GM23338 (cell line): ENCODE measurements around the gene PLA2G4B. TPM values are rescaled to one million over a fixed set of nuclear protein-coding genes. Genes with fewer than 3 reads are reported as not detected.

Experiments
- ATAC-seq: fragments of 200-7000 bp; cut with Tn5 transposase; 3 replicates; pipeline ENCODE4 v1.9.1; 2020
- DNase-seq: peaks from one replicate; pipeline ENCODE4 v3.0.0-alpha.2; 2015; ENCODE audit warnings: low spot score
- H2AFZ ChIP-seq: fragments of 200-600 bp; sonication (generic); 2 replicates; pipeline ENCODE4 v1.8.0; 2016; ENCODE audit warnings: antibody characterized with exemption, mild to moderate bottlenecking, moderate library complexity
- H3F3A ChIP-seq: fragments of 200-600 bp; sonication (generic); replicated peaks from 2 replicates; pipeline ENCODE4 v1.8.0; 2017; ENCODE audit warnings: antibody characterized with exemption, mixed run types, low read depth
- H3K27ac ChIP-seq: fragments of 200-600 bp; sonication (generic); 2 replicates; pipeline ENCODE4 v1.6.1; 2016; ENCODE audit warnings: low read depth
- H3K27me3 ChIP-seq: fragments of 200-600 bp; sonication (generic); 2 replicates; pipeline ENCODE4 v1.8.0; 2016; ENCODE audit warnings: mild to moderate bottlenecking, mixed run types, moderate library complexity; ENCODE audit not compliant: insufficient read depth
- H3K36me3 ChIP-seq: fragments of 200-600 bp; sonication (generic); 2 replicates; pipeline ENCODE4 v1.8.0; 2016; ENCODE audit warnings: mild to moderate bottlenecking; ENCODE audit not compliant: insufficient read depth
- H3K4me1 ChIP-seq: fragments of 200-600 bp; sonication (generic); 2 replicates; pipeline ENCODE4 v1.8.0; 2016; ENCODE audit warnings: mild to moderate bottlenecking, moderate library complexity; ENCODE audit not compliant: insufficient read depth
- H3K4me2 ChIP-seq: fragments of 200-600 bp; sonication (generic); 2 replicates; pipeline ENCODE4 v1.7.1; 2017; ENCODE audit warnings: mixed run types
- H3K4me3 ChIP-seq: fragments of 200-600 bp; sonication (generic); 2 replicates; pipeline ENCODE4 v1.6.1; 2016; ENCODE audit warnings: mixed run types
- H3K79me2 ChIP-seq: fragments of 200-600 bp; sonication (generic); replicated peaks from 2 replicates; pipeline ENCODE4 v1.8.0; 2017; ENCODE audit warnings: mild to moderate bottlenecking; ENCODE audit not compliant: insufficient read depth
- H3K9me2 ChIP-seq: fragments of 200-600 bp; sonication (generic); 2 replicates; pipeline ENCODE4 v1.8.0; 2017; ENCODE audit not compliant: insufficient read depth
- H4K20me1 ChIP-seq: fragments of 200-600 bp; sonication (generic); replicated peaks from 2 replicates; pipeline ENCODE4 v1.8.0; 2017; ENCODE audit warnings: mild to moderate bottlenecking; ENCODE audit not compliant: insufficient read depth
- H3K27ac Mint-ChIP-seq: 2 replicates; pipeline ENCODE4 v1.8.0; 2020; ENCODE audit warnings: inconsistent platforms, mild to moderate bottlenecking, moderate library complexity, mixed read lengths
- H3K27me3 Mint-ChIP-seq: 3 replicates; pipeline ENCODE4 v1.8.0; 2022; ENCODE audit warnings: low read depth, mild to moderate bottlenecking, moderate library complexity, mixed read lengths, inconsistent platforms; ENCODE audit not compliant: insufficient read depth, poor library complexity
- H3K36me3 Mint-ChIP-seq: 3 replicates; pipeline ENCODE4 v1.8.0; 2021; ENCODE audit warnings: low read depth, mild to moderate bottlenecking, inconsistent platforms, moderate library complexity, mixed read lengths
- H3K4me1 Mint-ChIP-seq: 3 replicates; pipeline ENCODE4 v1.8.0; 2020; ENCODE audit warnings: mild to moderate bottlenecking, inconsistent platforms, mixed read lengths
- H3K4me3 Mint-ChIP-seq: 3 replicates; pipeline ENCODE4 v1.8.0; 2021; ENCODE audit warnings: moderate library complexity, mild to moderate bottlenecking, inconsistent platforms, mixed read lengths
- H3K9me3 Mint-ChIP-seq: 3 replicates; pipeline ENCODE4 v1.8.0; 2020; ENCODE audit warnings: moderate library complexity, mild to moderate bottlenecking, inconsistent platforms, mixed read lengths
- CREB1 ChIP-seq: fragments of 250-450 bp; sonication (Bioruptor Pico); IDR thresholded peaks from 2 replicates; pipeline ENCODE4 v1.5.0; 2020; ENCODE audit warnings: low read depth, mild to moderate bottlenecking, moderate library complexity
- EZH2phosphoT487 ChIP-seq: fragments of 200-600 bp; sonication (generic); IDR thresholded peaks from one replicate; pipeline ENCODE4 v1.8.1; 2018; ENCODE audit warnings: antibody characterized with exemption; ENCODE audit not compliant: unreplicated experiment
- POLR2AphosphoS5 ChIP-seq: IDR thresholded peaks from 2 replicates; pipeline ENCODE4 v1.6.1; 2016; ENCODE audit warnings: antibody characterized with exemption, low read depth
- STAT1 ChIP-seq: IDR thresholded peaks from one replicate; pipeline ENCODE4 v1.6.1; 2016; ENCODE audit warnings: antibody characterized with exemption; ENCODE audit not compliant: unreplicated experiment
- polyA plus RNA-seq: library from polyadenylated mRNA; unstranded; fragments of >200 nt; fragmentation: Nextera tagmentation; extraction: Ambion mirVana; gene quantifications from 2 replicates; pipeline ENCODE4 v1.2.1, GENCODE V29; 2016
- total RNA-seq: library from RNA; depleted of rRNA; stranded (reverse); fragments of >200 nt; shearing (Covaris generic); gene quantifications from 2 replicates; pipeline ENCODE4 v1.2.3, GENCODE V29; 2014
- TF ChIP-seq, protein P1 (sequence below), 2 experiments: fragments of 200-600 bp in 1 of 2; sonication (generic) in 1 of 2; conservative IDR thresholded peaks; 2 replicates each; pipeline versions ENCODE4 v1.5.1 to v1.6.1; 2016 to 2017; ENCODE audit warnings: antibody characterized with exemption in 2 of 2, low read depth in 2 of 2, mild to moderate bottlenecking in 2 of 2, moderate library complexity in 1 of 2
- TF ChIP-seq, protein P2 (sequence below): IDR thresholded peaks from 2 replicates; pipeline ENCODE4 v1.6.1; 2016; ENCODE audit warnings: antibody characterized with exemption

Gene PLA2G4B
- total and polyA plus RNA-seq, 2 experiments from 2014 or later, result 4.4 to 9.6 TPM

DNA sequence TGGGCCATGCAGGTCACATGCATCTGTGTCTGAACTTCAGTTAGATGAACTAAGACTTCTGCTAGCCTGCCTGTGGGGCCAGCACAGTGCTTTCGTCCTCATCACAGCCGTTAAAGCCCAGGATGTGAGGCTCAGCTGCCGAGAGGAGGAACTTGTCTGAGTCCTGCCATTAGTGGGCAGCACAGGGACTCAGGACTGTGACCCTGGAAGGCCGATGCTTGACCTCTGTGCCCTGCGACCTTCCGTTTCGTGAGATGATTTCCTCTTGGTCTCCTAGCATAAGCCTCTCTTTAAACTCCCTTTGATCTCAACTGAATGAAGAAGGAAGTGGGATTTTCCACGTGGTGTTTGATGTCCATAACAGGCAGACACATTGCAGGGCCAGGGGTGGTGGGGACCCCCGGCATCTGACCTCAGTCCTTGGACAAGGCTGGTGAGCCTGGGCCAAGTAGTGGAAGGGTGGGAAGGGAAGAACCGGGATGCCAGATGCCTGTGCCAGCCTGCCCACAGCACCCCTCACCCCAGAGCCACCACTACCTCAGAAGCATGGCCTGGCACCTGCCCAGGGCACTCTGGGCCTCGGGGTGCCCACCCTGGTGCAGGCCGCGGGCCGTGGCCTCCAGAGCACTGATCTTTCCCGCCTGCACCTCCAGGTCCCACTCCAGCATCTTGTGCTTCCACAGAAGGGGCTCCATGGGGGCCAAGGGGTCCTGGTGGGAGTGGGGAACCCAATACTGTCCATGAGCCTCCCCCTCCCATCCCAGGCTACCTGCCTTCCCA, 21.6 kb downstream of the PLA2G4B start:
- Histone ChIP-seq H3K4me2 (no peak overlapping the region), H3K27me3 (no peaks in the 10 kb centered on the region), H3K27ac (no peak overlapping the region), H3K4me3 (no peak overlapping the region), H3K79me2 (no peaks in the 10 kb centered on the region), H3K9me2 (no peaks in the 10 kb centered on the region), H4K20me1 (no peaks in the 10 kb centered on the region), H3K36me3 (no peaks in the 10 kb centered on the region), H3K4me1 (no peaks in the 10 kb centered on the region), H2AFZ (no peak overlapping the region; the same call in 1 of the 2 replicates), H3F3A (no peaks in the 10 kb centered on the region)
- no peak for ATAC-seq
- no peak overlapping the region for H3K27ac Mint-ChIP-seq
- peaks cover 20% of the 10 kb centered on the region for H3K4me1 Mint-ChIP-seq
- H3K27me3 Mint-ChIP-seq, result peaks cover 6% of the 10 kb centered on the region
- DNase-seq, result no peak
- no peaks in the 10 kb centered on the region for H3K36me3 Mint-ChIP-seq
- H3K4me3 Mint-ChIP-seq, result no peak overlapping the region
- H3K9me3 Mint-ChIP-seq, result no peaks in the 10 kb centered on the region
- TF ChIP-seq, protein P1, sequence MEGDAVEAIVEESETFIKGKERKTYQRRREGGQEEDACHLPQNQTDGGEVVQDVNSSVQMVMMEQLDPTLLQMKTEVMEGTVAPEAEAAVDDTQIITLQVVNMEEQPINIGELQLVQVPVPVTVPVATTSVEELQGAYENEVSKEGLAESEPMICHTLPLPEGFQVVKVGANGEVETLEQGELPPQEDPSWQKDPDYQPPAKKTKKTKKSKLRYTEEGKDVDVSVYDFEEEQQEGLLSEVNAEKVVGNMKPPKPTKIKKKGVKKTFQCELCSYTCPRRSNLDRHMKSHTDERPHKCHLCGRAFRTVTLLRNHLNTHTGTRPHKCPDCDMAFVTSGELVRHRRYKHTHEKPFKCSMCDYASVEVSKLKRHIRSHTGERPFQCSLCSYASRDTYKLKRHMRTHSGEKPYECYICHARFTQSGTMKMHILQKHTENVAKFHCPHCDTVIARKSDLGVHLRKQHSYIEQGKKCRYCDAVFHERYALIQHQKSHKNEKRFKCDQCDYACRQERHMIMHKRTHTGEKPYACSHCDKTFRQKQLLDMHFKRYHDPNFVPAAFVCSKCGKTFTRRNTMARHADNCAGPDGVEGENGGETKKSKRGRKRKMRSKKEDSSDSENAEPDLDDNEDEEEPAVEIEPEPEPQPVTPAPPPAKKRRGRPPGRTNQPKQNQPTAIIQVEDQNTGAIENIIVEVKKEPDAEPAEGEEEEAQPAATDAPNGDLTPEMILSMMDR (conservative IDR thresholded peaks at IDR 0.05; ENCODE audit: low read depth in 2 of 2), result peak; percentile 19 to 48; a peak in 3 of 4 replicates
- TF ChIP-seq, protein P2, sequence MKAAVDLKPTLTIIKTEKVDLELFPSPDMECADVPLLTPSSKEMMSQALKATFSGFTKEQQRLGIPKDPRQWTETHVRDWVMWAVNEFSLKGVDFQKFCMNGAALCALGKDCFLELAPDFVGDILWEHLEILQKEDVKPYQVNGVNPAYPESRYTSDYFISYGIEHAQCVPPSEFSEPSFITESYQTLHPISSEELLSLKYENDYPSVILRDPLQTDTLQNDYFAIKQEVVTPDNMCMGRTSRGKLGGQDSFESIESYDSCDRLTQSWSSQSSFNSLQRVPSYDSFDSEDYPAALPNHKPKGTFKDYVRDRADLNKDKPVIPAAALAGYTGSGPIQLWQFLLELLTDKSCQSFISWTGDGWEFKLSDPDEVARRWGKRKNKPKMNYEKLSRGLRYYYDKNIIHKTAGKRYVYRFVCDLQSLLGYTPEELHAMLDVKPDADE, result no peak

DNA sequence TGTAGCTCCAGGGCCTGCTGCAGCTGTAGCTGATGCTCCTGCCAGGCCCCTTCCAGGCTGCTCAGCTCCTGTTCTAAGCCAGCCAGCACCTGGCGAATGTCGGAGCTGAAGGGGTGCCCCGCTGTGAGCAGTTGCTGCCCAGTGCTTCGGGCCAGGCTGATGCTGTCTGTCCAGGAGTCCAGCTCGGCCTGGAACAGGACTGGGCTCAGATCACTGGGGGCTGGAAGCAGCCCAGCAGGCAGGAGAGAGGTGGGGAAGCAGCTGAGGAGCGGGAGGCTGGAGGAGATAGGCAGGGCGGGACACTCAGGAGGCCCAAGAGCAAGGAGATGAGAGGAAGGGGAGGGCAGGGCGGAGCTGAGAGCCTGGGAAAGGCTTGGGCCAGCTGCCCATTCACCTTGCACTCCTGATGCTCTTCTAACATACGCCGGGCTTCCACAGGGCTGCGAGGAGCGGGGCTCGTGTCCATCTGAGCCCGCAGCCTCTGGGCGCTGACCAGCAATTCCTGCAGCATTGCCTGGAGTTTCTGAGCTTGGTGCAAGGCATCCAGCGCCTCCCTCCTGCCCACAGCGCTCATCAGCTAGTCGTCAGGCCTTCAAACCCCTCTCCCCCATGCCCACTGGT, 23.2 kb downstream of the PLA2G4B start:
- H3K4me1 ChIP-seq, result no peaks in the 10 kb centered on the region
- H4K20me1 ChIP-seq, result no peaks in the 10 kb centered on the region
- ATAC-seq, result no peak
- no peaks in the 10 kb centered on the region for H3K36me3 ChIP-seq
- H3K4me3 ChIP-seq, result no peak overlapping the region
- H3F3A ChIP-seq, result no peaks in the 10 kb centered on the region
- H3K9me2 ChIP-seq, result no peaks in the 10 kb centered on the region
- no peaks in the 10 kb centered on the region for H3K36me3 Mint-ChIP-seq
- H3K79me2 ChIP-seq, result no peaks in the 10 kb centered on the region
- no peak for DNase-seq
- no peaks in the 10 kb centered on the region for H3K9me3 Mint-ChIP-seq
- no peak for TF ChIP-seq STAT1
- TF ChIP-seq CREB1 (CRISPR knock-in tag), result no peak
- TF ChIP-seq, protein P1 (conservative IDR thresholded peaks at IDR 0.05; ENCODE audit: low read depth in 2 of 2), result no peak
- no peak for TF ChIP-seq POLR2AphosphoS5
- no peak for TF ChIP-seq EZH2phosphoT487
- H3K27ac ChIP-seq, result no peak overlapping the region
- H3K4me1 Mint-ChIP-seq, result peaks cover 13% of the 10 kb centered on the region
- peaks cover 3% of the 10 kb centered on the region for H3K27me3 Mint-ChIP-seq
- H2AFZ ChIP-seq, result no peak overlapping the region
- no peaks in the 10 kb centered on the region for H3K27me3 ChIP-seq
- no peak overlapping the region for H3K27ac Mint-ChIP-seq
- H3K4me2 ChIP-seq, result no peak overlapping the region
- H3K4me3 Mint-ChIP-seq, result no peak overlapping the region
